Stimulated activated CD8-positive, alpha-beta memory T cell treated with anti-CD3 and anti-CD28 coated beads, Interleukin-2, amount 100 ng/mL, for 48 hours (primary cell): ENCODE data around the gene UNC5A.

ENCODE experiments used
- DNase-seq, 2 donors: peaks; one replicate each; pipeline ENCODE4 v3.0.0-alpha.2; 2020; ENCODE audit warnings: low read depth in 2 of 2

The UNC5A gene

DNA sequence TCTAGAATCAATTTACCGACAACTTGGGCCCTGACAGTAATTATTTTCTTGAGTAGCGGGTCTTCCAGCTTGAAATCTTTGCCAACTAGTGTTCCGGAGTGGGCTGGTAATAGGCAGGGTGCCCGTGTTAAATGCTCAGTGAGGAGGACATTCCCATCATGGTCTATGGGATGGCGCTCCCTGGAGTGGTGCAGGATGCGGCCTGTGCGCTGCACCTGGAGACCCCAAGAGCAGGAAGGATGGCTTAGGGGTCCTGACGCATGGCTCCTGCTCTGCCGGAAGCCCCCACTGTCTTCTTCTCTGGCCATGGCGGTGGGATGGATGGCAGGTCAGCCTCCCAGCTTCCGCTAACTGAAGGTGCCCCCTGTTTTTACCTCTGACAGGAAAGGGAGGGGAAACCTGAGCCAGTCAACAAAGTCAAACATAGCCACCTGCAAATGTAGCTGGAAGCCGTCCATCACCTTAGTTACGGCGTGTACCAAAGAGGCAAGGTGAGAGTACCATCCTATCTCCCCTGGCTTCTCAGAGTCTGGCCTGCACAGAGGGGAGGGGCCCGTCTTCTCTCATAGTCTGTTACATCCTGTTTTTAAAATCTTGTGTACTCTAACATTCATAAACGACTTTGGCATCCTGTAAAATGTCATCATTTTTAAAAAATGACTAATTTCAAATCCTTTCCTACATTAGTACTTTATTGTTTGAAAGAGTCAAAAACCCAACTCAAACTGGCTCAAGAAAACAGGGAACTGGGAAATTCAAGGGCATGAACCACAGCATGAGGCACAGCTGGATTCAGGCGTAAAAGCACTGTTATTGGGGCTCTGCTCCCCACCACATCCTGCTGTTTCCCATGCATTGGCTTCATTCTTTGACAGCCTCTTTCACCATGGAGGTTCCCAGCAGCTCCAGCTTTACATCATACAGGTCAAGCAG, 28.5 kb upstream of the UNC5A start:
- no peak for DNase-seq

DNA sequence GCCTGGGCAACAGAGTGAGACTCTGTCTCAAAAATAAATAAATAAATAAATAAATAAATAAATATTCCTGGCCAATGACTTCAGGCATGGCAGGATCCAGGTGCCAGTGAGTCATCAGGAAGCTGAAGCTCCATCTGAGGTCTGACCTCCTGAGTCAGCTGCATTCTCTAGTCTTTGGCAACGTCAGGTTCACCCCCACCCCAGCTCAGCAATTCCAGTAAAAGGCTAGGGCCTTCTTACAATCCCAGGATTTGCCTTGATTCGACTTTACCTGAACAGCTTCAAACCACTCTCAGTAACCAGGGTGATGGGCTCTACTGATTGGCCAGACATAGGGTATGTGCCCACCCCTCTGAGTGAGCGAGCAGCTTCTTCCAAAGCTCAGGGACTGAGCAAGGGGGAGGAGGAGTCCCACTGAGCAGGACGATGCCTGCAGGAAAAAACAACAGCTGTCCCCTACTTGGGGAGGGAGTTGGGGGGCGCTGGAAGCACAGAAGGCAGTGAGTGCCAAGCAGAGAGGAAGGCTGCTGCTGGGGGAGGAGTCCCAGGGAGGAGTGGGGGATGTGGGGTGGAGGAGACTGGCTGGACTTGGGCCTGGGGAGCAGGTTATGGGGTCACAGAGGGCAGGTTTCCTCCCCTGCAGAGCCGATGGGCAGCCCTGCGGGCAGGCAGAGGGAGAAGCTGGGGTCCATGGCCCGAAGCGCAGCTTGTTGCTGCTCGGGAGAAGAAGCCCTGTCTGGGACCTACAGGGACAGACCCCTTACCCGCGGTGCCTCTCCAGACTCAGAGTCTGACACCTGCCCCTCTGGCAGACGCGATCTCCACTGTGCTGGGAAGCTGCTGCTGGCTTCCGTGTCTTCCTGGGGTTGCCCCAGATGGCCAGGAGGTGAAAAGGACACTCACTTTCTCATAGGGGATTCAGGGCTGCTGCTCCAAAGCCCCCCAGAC, 25.9 kb upstream of the UNC5A start:
- DNase-seq: no peak

DNA sequence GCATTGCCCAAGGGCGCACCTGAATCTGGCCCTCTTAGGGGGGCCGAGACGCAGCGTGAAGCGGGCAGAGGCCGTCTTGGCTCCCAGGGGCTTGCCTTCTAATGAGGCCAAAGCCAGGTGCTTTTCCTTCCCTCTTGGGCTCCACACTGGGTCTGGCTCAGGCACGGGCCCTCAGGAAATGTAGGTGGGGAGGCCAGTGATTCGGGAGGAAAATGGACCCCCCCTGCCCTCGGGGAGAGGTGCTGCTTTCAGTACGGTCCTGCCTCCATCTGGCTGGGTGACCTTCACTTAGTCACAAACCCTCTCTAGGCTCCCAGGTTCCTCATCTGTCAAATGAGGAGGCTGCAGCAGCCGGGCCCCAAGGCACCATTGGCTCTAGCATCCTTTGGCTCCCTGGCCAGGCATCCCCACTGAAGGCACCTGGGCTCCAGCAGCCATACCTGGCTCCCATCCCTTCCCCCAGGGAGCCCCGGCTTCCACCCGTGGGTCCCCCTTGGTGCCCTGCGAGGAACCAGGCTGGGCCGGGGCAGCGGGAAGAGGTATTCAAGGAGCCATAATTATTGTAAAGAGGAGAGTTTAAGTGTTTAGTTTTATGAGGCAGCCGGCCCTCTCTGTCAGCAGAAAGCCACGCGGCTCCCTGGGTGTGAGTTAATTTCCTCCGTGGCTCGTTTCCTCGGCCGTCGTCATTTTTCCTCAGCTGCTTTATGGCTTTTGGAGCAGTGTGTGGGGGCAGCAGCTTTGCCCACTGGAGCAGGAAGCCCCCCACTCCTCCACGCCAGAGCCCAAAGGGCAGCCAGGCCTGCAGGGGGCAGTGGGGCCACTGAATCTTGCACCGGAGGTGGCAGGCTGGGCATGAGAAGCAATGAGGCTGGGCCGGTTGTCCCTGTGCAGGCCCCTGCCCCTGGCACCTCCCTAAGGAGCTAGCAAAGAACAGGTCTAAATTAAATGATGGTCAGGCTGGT, 24.9 kb upstream of the UNC5A start:
- no peak for DNase-seq

DNA sequence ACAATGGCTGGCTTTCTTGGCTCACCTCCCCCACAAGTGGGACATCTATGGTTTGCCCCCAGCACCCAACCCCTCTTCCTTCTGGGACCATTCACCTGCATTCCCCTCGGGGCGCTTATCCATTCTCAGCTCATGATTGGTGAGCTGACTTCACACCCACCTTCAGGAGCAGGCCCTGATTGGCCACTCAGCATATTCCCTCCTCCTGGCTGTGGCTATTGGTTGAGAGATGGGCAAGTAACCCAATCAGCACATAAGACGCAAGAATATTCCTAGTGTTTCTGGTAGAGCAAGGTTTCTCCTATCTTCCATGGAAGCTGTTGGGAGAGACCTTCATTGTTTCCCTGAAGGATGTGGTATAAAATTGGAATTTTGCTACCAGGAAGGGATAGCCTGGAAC, 22.7 kb upstream of the UNC5A start:
- no peak for DNase-seq

DNA sequence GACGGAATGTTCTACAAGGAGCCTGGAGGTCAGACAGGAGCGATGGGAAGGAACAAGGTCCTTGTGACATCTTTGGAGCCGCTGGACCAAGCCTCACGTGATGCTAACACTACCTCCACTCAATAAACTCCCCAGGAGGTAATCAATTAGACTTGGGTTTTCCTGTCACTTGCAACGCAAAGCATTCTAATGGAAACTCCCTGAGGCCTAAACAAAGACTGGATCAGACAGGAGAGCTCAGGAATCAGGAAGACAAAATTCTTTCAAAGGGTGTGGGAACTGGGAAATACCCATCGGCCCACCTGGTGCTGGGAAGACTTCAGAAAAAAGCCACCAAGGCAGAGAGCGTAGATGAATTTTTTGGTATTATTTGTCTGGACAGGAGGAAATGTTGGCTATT, 22.3 kb upstream of the UNC5A start:
- no peak for DNase-seq

DNA sequence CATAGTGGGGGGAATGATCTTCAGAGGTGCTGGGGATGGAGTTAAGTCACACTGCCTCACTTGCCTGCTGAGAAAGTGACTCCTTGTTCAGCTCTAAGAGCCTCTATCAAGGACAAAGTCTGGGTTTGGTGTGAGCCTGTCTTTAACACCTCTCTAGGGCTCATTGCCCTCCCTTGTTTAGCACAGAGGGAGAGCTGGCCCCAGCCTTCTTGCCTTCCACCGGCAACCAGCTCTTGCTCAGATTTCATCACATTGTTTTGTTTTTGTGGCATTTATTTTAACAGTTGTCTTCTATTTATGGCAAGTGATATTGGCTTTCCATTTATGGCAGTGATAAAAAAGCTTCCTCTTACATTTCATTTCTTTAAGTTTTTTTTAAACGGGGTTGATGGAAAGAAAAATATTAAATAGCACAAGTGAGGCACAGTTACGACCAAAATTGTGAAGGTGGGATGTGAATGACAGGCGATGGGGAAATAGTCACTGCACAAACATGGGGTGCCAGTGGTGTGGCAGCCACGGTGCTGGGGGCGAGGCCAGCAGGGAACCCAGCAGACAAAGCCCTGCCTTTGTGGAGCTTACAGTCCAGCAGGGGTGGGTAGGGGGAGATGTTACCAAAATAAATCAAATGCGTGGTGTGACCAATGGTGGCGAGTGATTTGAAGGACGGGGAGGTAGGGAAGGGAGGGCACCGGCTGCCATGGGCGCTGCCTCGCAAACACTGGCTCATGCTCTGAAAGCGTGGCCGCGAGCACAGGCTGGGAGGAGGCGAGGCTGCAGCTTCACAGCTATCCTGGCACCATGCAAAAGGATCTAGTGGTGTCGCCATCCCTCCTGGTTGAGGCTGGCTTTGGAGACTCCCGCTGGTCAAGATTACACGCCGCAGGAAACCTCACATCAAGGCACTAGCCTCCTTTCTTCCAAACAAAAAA, 21.2 kb upstream of the UNC5A start:
- DNase-seq: no peak

DNA sequence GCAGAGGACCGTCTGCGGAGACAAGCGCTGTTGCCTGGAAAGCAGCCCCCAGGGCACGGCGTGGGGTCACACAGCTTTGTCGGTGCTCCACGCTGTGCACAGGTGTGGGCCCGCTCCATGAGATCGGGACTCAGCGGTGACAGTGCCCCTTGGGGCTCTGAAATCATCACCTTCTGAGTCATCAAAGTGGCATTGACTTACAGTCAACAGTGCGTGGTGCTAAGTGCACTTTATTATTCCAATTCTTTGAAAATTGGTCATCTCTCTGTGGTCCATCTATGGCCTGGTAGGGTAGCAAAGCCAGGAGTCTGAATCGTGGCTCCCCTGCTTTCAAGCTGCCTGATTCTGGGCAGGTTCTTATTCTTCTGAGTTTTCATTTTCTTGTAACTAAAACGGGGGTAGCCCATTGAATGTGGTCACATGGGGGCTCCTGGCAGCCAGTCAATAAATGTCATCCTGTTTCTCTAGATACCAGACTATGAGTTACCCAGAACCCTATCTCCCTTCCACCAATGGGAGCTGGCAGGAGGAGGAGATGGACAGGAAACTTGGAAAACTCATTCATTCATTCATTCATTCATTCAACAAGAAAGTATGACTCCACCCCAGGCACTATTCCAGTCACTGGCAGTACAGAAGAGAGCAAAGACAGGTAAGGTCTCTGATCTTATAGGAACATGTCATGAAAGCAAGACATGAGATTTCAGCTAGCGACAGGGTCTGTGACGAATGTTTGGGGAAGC, 20.3 kb upstream of the UNC5A start:
- no peak for DNase-seq

DNA sequence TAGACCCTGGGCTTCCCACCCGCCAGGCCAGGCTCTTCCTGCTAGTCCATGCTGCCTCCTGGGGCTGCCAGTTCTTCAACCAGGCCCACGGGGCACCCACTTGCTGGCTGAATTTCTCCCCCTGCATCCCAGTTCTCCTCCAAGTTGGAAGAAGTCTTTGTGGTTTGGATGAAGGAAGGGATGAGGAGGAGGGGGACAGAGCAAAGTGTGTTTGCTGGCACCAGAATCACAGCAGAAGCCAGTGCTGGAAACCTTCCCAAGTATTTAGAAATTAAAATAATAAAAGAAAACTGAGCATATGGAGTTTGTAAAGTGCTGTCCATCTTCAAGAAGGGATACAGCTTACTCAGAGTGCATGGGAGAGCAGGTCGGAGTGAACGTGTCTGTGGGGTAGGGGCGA, 19.4 kb upstream of the UNC5A start:
- no peak for DNase-seq

DNA sequence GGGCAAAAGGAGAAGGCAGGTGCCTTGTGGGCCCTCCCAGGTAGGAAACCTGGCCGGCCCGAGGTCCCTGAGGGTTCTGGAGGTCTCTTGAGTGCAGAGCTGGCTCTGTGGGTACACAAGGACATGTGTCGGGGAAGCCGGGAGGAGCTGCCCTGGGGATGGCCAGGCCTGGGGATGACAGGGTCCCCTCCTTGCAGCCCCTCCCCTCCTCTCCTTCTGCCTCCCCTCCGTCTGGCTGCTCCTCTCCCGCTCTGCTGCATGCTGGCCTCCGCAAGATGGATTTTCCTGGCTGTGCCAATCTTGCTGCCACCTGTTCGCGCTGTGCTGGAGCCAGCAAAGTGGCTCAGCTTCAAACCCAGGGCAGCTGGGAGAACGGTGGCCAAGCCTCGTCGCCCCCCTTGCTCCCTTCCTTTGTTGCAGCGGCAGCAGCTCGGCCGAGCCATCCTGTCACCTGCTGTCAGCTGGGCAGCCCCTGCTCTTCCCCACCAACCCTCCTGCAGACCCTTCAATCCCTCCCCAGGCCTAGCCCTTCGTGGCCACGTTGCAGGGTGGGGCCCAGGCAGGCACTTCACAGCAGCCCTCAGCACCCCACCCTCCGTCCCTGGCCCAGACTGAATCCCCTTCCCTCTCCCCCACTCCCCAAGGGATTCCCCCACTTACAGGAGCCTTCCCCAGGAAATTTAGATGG, 17.6 kb upstream of the UNC5A start:
- no peak for DNase-seq

DNA sequence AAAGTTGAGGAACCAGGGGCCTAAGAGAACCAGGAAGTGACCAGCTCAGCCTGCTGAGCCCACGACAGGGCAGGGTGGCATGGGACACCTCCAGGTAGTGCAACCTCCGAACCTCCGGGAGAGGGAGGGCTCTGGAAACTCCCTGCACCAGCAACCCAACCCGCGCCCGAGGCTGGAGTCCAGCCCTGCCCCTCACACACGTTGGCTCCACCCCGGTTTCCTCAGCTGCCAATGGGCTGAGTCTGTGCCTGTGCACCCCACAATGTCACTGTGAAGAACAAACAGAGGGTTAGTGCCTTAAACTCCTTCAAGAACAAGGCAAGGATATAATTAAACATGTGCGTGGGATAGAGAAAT, 17.0 kb upstream of the UNC5A start:
- DNase-seq: no peak

DNA sequence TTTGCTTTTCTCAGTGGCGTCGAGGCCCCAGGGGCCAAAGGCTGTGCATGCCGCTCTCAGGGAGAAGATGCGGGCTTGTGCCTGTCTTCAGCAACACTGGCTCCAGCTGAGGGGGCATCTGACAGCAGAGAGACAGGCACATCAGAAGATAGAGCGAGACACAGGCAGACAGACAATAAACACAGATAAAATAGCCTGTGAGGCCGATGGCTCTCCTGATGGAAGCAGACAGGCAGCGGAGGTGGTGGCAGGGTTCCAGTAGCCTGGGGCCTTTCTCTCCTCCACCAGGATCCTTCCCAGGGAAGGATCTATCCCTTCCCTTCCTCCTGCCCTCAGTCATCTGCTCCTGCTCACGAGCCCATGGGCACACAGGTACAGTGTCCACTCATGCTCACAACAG, 16.6 kb upstream of the UNC5A start:
- DNase-seq: no peak

DNA sequence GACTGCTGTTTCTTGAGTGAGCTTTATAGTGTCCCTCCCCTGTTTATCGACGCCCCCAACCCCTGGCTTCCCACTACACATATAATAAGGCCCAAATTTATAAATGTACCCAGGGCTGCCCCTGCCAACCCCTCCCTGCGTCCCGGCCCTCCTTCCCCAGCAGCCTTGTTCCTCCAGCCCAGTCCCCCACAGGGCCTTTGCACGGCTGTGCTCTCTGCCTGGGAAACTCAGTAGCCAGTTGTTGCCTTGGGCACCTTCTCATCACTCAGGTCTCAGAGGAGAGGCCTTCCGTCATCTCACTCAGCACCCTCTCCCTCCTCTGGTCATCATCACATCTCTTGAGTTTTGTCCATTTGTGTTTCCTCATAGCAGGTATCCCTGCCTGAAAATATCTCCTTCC, 15.8 kb upstream of the UNC5A start:
- no peak for DNase-seq

DNA sequence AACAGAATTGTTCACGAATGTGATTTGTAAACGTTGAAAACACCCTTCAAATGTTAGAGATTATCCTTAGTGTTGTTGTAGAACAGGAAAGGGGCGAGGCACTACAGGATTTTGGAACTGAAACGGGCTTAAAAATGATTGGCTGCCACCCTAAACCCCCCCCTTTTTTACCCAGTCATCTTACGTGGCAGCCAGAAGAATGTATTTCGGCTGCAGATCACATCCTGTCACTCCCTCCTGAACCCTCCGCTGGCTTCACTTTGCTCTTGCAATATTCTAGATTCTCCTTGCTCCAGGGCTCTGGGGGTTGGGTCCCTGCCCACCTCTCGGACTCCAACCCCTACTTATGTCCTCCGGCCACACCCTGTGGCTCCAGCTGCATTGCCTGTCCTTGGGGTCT, 13.9 kb upstream of the UNC5A start:
- no peak for DNase-seq

DNA sequence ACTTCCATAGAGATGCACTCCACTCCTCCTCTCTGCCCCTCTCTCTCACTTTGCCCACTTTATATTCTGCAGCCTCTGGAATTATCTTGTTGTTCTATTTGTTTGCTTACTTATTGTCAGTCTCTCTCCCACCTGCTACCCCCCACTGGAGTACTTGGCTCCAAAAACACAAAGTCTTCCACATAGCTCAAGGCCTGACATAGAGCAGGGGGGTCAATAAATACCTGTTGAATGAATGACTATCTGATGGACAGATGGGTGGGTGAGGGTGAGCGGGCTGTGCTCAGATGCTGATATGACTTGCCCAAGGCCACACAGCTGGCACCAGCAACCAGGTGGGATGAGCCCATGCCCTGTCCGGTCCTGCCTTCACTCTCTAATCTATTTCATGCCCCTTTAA, 13.4 kb upstream of the UNC5A start:
- no peak for DNase-seq

DNA sequence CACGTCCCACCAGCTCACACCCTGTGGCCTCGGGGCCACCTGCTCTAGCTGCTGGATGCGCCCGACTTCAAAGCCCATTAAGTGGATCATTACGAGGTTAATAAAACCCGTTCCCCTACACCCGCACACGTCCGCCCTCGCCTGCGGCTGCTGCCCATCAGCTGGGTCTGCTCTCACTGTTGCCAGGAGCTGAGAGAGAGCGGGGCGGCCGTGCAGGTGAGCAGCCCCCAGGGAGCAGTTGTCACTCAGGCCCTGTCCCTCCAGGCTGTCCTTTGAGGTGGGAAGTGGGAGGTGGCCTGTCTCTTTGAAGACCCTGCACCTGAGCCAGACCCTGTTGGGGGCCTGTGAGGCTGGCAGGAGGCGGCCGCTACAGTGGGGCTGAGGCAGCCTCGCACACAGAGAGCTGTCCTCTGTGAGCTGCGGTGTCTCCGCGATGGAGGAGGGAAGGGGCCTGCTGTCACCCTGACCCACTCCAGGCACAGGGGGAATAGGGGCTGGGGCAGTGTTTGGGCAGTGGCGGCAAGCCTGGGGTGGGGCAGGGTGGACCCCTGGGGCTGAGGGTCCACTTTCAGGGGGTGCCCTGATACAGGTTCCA, 12.8 kb upstream of the UNC5A start:
- DNase-seq: no peak

DNA sequence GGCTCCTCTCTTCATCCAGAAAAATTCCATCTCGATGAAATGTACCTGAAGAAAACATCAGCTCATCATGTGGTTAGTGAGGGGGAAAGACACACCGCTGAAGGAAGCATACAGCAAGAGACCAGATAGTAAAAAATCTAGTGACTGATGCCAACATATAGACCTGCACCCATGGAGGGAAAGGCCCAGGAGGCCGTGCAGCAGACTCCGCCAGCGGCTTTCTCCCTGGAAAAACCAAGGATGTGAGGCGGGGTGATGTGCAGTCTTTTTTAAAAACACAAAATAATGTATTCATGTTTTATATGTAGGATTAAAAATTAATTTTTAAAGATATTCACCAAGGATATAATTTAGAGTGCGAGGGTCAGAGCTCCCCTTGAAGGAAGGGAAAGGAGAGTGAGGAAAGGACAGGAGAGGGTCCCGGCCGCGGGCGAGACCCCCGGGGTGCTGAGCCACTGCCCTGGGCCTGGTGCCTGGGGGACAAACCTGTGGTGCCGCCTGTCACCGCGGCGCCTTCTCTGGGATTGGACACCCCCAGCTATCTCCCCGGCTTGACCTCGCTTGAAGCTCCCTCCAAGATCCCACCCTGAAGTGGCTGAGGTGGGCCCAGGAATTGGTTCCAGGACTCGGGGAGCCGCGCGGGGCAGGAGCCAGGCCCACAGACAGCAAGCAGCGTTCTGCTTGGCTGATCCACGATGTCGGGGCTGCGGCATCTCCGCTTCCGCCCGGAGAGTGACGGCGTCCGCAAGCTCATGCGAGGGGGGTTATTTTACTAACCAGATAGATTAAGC, 12.1 kb upstream of the UNC5A start:
- no peak for DNase-seq

DNA sequence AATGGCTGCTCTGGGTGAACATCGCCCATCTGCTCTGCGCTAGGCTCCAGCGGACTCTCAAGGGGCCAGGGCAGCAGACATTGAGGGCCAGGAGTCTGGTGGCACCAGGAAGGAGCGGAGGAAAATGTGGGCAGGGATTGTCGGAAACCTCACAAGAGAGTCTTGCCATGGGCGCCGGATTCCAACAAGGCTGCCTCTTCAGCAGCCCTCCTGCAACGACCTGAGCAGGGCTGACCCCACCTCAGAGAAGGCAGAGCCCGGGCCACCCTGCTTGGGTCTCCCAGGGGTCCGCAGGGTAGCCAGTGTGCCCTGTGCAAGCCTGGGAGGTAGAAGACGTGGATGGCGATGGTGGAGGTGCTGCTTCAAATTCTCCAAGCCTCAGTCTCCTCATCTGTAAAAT, 11.4 kb upstream of the UNC5A start:
- no peak for DNase-seq

DNA sequence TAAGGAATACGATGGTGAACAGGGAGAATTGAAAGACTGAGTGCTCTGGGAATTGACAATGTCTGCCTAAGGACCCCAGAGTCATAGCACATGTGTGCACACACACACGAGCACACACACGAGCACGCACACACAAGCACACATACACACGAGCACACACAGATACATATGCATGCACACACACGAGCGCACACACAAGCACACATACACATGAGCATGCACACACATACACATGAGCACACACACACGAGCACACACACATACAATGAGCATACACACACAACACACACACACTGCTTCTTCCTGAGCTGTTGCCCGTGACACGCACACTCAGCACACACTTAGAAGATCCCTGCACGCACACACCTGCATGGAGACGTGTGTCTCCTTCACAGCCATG, 10.9 kb upstream of the UNC5A start:
- no peak for DNase-seq
